ENCODE measurements around the gene CILP.

CILP gene

GRCh38 chr15:65221697-65222096 is 10.4 kb upstream of the CILP start:
- DNase-seq (ENCODE audit: low spot score), result no peak

GRCh38 chr15:65219137-65219536 is 7.9 kb upstream of the CILP start:
- DNase-seq (ENCODE audit: low spot score), result no peak

DNA sequence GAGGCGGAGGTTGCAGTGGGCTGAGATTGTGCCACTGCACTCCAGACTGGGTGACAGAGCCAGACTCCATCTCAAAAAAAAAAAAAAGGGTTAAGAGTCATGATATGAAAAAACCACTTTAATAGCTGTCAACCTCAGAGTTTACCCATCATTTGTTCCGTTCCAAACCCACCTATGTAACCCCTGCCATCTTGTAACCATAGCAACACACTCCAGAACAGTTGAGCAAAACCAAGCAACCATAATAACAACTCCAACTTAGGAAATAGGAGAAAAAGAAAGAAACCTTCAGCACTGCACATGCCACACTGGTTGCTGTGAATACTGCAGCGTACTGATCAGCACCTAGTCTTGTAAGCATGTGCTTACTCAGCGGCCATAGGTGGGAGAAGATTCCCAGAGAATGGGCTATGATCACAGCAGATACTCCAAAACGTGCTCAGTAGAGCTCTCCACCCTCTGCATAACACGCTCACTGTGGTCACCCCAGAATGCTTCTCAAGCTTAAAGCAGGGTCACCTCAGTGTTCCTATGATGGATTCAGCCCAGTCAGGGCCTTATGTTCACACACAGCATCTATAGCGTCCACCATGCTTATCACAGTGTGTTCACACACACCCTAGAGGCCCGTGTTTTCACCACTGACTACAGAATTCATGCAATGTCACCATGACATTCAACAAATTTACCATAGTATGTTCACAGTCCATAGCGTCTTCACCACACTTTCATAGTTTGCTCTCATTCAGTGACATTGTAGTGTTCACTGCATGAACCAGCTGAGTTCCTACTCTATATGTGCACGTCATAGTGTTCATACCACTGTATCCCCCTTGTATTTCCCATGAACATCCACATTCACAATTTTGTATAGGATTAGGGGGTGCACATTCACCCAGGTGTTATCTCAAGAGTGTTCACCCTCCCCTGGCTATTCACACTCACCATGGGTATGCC is 6.5 kb upstream of the CILP start:
- DNase-seq (ENCODE audit: low spot score), result no peak

GRCh38 chr15:65215496-65215895 is 4.2 kb upstream of the CILP start:
- DNase-seq (ENCODE audit: low spot score), result no peak

- no peak for DNase-seq (ENCODE audit: low spot score)
Measured at GRCh38 chr15:65214010-65214409, 2.7 kb upstream of the CILP start.

DNA sequence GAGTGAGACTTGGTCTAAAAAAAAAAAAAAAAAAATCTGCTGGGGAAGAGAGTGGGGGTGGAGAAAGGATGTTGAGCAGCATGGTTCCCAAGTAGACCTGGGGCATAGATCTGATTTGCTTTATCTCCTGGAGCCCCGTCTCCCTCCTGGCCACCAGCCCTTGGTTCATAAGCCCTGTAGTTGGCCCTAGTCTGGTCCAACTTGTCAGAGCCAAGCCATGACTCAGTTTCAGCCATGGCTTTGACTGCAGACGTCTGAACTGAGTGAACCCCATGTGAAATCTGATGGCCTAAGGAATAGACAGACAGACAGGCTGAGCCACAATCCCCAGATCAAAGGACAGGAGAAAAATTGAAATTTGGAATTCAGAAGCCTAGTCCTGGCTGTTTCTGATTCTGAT is 2.0 kb upstream of the CILP start:
- no peak for DNase-seq (ENCODE audit: low spot score)

- no peak for DNase-seq (ENCODE audit: low spot score)
Measured at GRCh38 chr15:65212097-65212496, 824 bp upstream of the CILP start.

GRCh38 chr15:65211482-65211982 is 259 bp upstream of the CILP start:
- DNase-seq (ENCODE audit: low spot score), result peak; percentile 26

GRCh38 chr15:65209701-65210643 is 1.3 kb downstream of the CILP start:
- no peak for DNase-seq (ENCODE audit: low spot score)

DNA sequence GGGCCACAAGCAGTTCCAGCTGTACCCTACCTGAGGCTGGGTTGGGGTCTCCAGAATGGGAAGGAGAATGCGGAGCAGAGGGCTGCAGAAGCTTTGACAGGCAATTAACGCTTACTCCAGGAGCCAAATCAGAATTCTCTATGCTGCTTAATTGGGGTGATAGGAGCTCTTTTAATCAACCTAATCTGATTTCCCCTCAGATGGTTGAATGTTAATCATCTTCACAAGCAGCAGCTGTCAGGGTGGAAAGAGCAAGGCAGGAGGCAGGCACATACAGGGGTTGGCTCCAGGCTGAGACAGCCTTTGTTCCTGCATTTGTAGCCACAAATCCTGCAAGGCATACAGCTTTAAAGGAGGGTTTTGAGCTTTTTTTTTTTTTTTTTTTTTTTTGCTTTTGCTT is 2.6 kb downstream of the CILP start:
- DNase-seq (ENCODE audit: low spot score), result no peak

DNA sequence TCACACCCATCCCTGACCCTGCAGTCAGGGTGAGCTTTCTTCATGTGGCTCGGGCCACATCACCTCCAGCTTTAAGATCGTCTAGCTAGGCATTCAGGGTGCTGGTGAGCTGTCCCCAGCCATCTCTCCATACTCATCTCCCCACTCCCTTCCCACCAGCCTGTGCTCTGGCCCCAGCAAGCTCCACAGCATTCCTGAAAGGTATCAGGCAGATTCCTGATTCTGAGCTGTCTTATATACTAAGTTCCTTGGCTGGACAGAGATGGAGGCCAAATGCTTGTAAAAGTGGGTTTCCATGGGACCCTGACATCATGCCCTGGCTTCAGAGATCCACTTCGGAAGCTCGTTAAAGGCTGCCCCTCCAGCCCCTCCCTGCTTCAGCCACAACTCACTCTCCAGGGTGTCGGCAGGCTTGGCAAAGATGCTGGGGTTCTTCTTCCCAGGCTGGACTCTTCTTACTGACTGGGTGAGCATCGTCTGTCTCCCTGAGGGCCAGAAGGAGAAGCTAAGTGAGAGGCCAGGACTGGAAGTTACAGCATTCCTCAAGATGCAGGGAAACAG is 3.9 kb downstream of the CILP start:
- DNase-seq (ENCODE audit: low spot score), result no peak

- no peak for DNase-seq (ENCODE audit: low spot score)
Measured at GRCh38 chr15:65206750-65207149, 4.5 kb downstream of the CILP start.

- no peak for DNase-seq (ENCODE audit: low spot score)
Measured at GRCh38 chr15:65204931-65205660, 6.2 kb downstream of the CILP start.

- DNase-seq (ENCODE audit: low spot score), result no peak
Measured at GRCh38 chr15:65204236-65204930, 6.9 kb downstream of the CILP start.

DNA sequence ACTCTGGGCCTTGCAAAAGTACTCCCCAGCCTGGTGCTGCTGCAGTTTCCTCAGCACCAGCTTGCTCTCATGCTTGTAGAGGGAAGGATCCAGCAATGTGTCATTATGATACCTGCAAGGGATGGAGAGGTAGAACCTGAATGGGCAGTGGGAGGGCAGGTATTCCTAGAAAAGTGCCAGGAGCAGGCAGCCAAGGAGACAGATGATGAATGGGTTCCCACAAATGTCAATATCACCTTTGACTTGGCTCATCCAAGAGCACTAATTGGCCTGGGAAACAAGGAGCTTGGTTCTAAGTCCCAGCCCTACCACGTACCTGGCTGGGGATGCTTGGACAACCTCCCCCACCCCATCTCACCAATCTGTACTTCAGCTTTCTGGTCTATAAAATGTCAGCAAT is 9.4 kb downstream of the CILP start:
- DNase-seq (ENCODE audit: low spot score), result no peak

GRCh38 chr15:65198571-65198970 is 12.7 kb downstream of the CILP start:
- no peak for DNase-seq (ENCODE audit: low spot score)

- no peak for DNase-seq (ENCODE audit: low spot score)
Measured at GRCh38 chr15:65197337-65197645, 14.0 kb downstream of the CILP start.

DNA sequence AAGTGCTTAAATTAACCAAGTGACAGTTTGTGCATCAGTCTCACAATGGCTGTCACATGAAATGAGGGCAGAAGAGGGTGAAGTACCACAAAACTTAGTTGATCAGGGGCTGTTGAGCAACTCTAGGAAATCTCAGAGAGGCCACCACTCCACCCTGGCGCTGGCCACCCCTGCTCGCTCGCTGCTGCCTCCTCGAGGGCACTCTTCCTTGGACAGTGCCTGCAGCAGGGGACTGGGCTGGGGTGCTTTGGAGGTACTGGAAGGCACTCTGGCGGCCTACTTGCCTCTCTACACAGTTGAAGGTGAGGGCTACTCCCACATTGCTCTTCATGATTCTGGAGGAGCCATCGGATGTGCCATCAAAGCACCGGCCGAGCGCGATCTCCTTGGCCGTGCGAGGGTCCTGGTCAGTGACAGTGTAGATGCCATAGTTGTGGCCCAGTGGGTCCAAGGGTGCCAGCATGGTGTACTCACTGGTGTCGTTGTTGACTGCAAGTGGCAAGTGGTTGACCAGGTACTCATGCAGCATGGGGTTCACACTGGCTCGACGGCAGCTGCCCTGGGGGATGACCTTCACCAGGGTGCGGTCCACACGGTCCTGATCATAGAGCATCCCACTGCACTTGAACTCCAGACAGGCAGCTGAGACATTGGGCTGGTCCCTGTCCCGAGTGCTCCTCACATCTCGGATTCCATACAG is 14.5 kb downstream of the CILP start:
- no peak for DNase-seq (ENCODE audit: low spot score)

DNA sequence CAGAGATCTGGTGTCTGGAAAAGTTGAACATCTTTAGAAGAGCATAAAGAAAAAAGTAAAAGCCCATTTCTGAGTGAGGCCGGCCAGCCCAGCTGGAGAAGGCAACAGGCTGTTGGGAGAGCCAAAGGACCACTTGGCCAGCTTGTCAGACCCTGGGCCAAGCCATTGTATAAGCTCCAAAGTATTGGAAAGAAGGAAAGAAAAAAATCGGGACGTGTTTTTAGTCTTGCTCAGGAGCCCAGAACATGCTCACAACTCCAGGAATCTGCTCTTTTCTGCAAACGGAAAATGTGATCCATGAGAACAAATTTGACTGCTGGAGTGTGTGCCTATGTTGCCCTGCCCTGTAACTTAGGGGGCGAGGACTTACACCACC is 15.7 kb downstream of the CILP start:
- no peak for DNase-seq (ENCODE audit: low spot score)

GRCh38 chr15:65194826-65195547 is 16.3 kb downstream of the CILP start:
- DNase-seq (ENCODE audit: low spot score), result no peak
